Endothelial cell of umbilical vein (primary cell): ENCODE data around the gene KRT81. TPM values are rescaled to one million over a fixed set of nuclear protein-coding genes. Genes with fewer than 3 reads are reported as not detected.

ENCODE experiments used
- BruUV-seq: library from RNA; stranded (reverse); fragments of 400-500 nt; replicated peaks from 2 replicates; lab custom pipeline; 2021; lab: Mats Ljungman, UMichigan
- CTCF ChIA-PET: fragments of 300-600, 350-600 bp; sonication (Branson Sonifier 250); formaldehyde crosslinking; loops from one replicate; lab custom pipeline; 2021; ENCODE audit warnings: antibody characterized with exemption, inconsistent platforms; lab: Charles Lee
- POLR2A ChIA-PET: fragments of 300-600, 350-600 bp; sonication (Branson Sonifier 250); formaldehyde crosslinking; loops from one replicate; lab custom pipeline; 2021; ENCODE audit warnings: antibody characterized with exemption, inconsistent platforms; lab: Charles Lee
- DNase-seq: peaks from one replicate; pipeline ENCODE4 v3.0.0-alpha.2; 2011; ENCODE audit warnings: low read depth, low spot score
- FAIRE-seq: peaks from 2 replicates; lab custom pipeline; 2011; peaks lifted over from hg19 to GRCh38; lab: Jason Lieb, UNC
- H2AFZ ChIP-seq: 2 replicates; pipeline ENCODE4 v1.6.0; 2012; ENCODE audit warnings: low read depth, low read length, control low read depth, inconsistent platforms
- H3K27ac ChIP-seq: 2 replicates; pipeline ENCODE4 v1.5.1; 2011; ENCODE audit warnings: low read depth, mild to moderate bottlenecking, control low read depth, low read length, moderate library complexity; ENCODE audit not compliant: insufficient read depth
- H3K27me3 ChIP-seq, 2 experiments: 2 replicates each; pipeline versions ENCODE4 v1.6.0 to v1.6.1; 2011; ENCODE audit warnings: low read length in 2 of 2, mixed read lengths in 1 of 2; ENCODE audit not compliant: control insufficient read depth in 2 of 2, insufficient read depth in 2 of 2
- H3K36me3 ChIP-seq, 2 experiments: 2 replicates in 1 of 2; 3 replicates in 1 of 2; pipeline ENCODE4 v1.5.1; 2011; ENCODE audit warnings: low read length in 2 of 2, mild to moderate bottlenecking in 1 of 2, moderate library complexity in 1 of 2; ENCODE audit not compliant: control insufficient read depth in 2 of 2, insufficient read depth in 2 of 2; ENCODE audit errors: extremely low read depth in 1 of 2
- H3K4me1 ChIP-seq: 3 replicates; pipeline ENCODE4 v1.5.1; 2011; ENCODE audit warnings: mild to moderate bottlenecking, low read length; ENCODE audit not compliant: control insufficient read depth, insufficient read depth; ENCODE audit errors: extremely low read depth
- H3K4me2 ChIP-seq: 2 replicates; pipeline ENCODE4 v1.6.1; 2011; ENCODE audit warnings: low read length, control low read depth, mixed read lengths; ENCODE audit not compliant: insufficient read depth
- H3K4me3 ChIP-seq, 3 experiments: fragments of 200-600 bp in 1 of 3; sonication (generic), shearing (Covaris generic) in 1 of 3; replicated peaks in 1 of 3; 2 replicates each; pipeline ENCODE4 v1.5.1; 2011 to 2016; ENCODE audit warnings: control low read depth in 3 of 3, low read length in 3 of 3, mild to moderate bottlenecking in 2 of 3, inconsistent platforms in 1 of 3, low read depth in 1 of 3, moderate library complexity in 1 of 3; ENCODE audit not compliant: insufficient read depth in 1 of 3
- H3K79me2 ChIP-seq: 2 replicates; pipeline ENCODE4 v1.6.0; 2012; ENCODE audit warnings: low read length, inconsistent platforms; ENCODE audit not compliant: control insufficient read depth, insufficient read depth
- H3K9ac ChIP-seq: replicated peaks from 2 replicates; pipeline ENCODE3; 2011; ENCODE audit warnings: low read length, control low read depth; ENCODE audit not compliant: insufficient read depth; ENCODE audit errors: extremely low read depth
- H3K9me1 ChIP-seq: replicated peaks from 3 replicates; pipeline ENCODE4 v1.6.0; 2011; ENCODE audit warnings: mild to moderate bottlenecking, low read length; ENCODE audit not compliant: control insufficient read depth, insufficient read depth; ENCODE audit errors: extremely low read depth
- H3K9me3 ChIP-seq: replicated peaks from 2 replicates; pipeline ENCODE4 v1.5.1; 2012; ENCODE audit warnings: low read length, inconsistent platforms; ENCODE audit not compliant: control insufficient read depth, insufficient read depth
- H4K20me1 ChIP-seq: replicated peaks from 2 replicates; pipeline ENCODE3; 2011; ENCODE audit warnings: mild to moderate bottlenecking, low read length; ENCODE audit not compliant: control insufficient read depth, insufficient read depth; ENCODE audit errors: extremely low read depth
- CTCF ChIP-seq, 2 donors: IDR thresholded peaks; 1 replicate in 1 of 2; 2 replicates in 1 of 2; pipeline ENCODE4 v1.5.1; 2011; ENCODE audit warnings: low read length in 2 of 2, mild to moderate bottlenecking in 2 of 2, moderate library complexity in 2 of 2, control low read depth in 1 of 2, inconsistent platforms in 1 of 2, low read depth in 1 of 2; ENCODE audit not compliant: insufficient read depth in 1 of 2; ENCODE audit errors: extremely low read depth in 1 of 2
- EZH2 ChIP-seq: IDR thresholded peaks from 2 replicates; pipeline ENCODE4 v1.6.1; 2012; ENCODE audit warnings: borderline replicate concordance, low read depth, mild to moderate bottlenecking, moderate library complexity, low read length, inconsistent platforms; ENCODE audit not compliant: severe bottlenecking
- FOS ChIP-seq: IDR thresholded peaks from 2 replicates; pipeline ENCODE4 v1.6.1; 2011; ENCODE audit warnings: mild to moderate bottlenecking, low read length, moderate library complexity, borderline replicate concordance; ENCODE audit not compliant: insufficient read depth
- GATA2 ChIP-seq: IDR thresholded peaks from 2 replicates; pipeline ENCODE4 v1.7.0; 2011; ENCODE audit warnings: low read depth, mild to moderate bottlenecking, moderate library complexity, mixed read lengths, low read length; ENCODE audit not compliant: insufficient read length, insufficient read depth
- JUN ChIP-seq: IDR thresholded peaks from 2 replicates; pipeline ENCODE4 v1.6.1; 2011; ENCODE audit warnings: borderline replicate concordance, low read depth; ENCODE audit not compliant: insufficient read length, insufficient read depth
- MAX ChIP-seq: IDR thresholded peaks from 2 replicates; pipeline ENCODE4 v1.6.1; 2011; ENCODE audit not compliant: insufficient read depth, insufficient read length
- MYC ChIP-seq: IDR thresholded peaks from one replicate; pipeline ENCODE4 v1.6.1; 2011; ENCODE audit warnings: mild to moderate bottlenecking, low read depth, low read length
- POLR2A ChIP-seq: IDR thresholded peaks from 2 replicates; pipeline ENCODE4 v1.6.1; 2012; ENCODE audit warnings: low read depth, mild to moderate bottlenecking, control low read depth, low read length
- POLR2AphosphoS5 ChIP-seq: IDR thresholded peaks from 2 replicates; pipeline ENCODE4 v1.6.1; 2012; ENCODE audit warnings: low read depth, mild to moderate bottlenecking, control low read depth, low read length, moderate library complexity; ENCODE audit not compliant: insufficient read depth
- dilution Hi-C: fragments of 300-500 bp; cut with MboI; formaldehyde crosslinking; loops from one replicate; pipeline ENCODE4 v1.15.0; 2019; ENCODE audit warnings: low sequenced_read_pairs; ENCODE audit not compliant: extremely low pct_ligation_motif_present
- intact Hi-C: fragments of 100-400 bp; cut with micrococcal nuclease; formaldehyde crosslinking; loops from one replicate; pipeline ENCODE4 v1.10.0; 2022
- polyA plus RNA-seq, 4 experiments: library from polyadenylated mRNA; depleted of rRNA in 3 of 4; stranded (reverse) in 3 of 4; unstranded in 1 of 4; fragments of >200 nt; gene quantifications; 2 replicates each; pipeline versions ENCODE4 v1.2.1 to v1.2.3, GENCODE V29; 2011 to 2012; ENCODE audit warnings: missing spikeins in 1 of 4
- total RNA-seq: library from RNA; stranded (reverse); gene quantifications from 2 replicates; pipeline ENCODE4 v1.2.3, GENCODE V29; 2021

KRT81 gene
- total and polyA plus RNA-seq, 2 donors (not counting 3 experiments of a cell fraction or from before 2014, with no cell fraction given), result not detected

- dilution Hi-C loops, result no loop called here
- Histone ChIP-seq H3K9me1 (no peaks in the 10 kb centered on the region), H3K9ac (no peak overlapping the region), H3K4me1 (no peaks in the 10 kb centered on the region), H3K4me2 (no peak overlapping the region), H3K4me3 (no peak overlapping the region), H2AFZ (no peak overlapping the region), H4K20me1 (no peaks in the 10 kb centered on the region), H3K79me2 (no peaks in the 10 kb centered on the region), H3K9me3 (no peaks in the 10 kb centered on the region), H3K27me3 (peaks cover 12 to 24% of the 10 kb centered on the region in 2 experiments), H3K36me3 (no peaks in the 10 kb centered on the region), H3K27ac (no peak overlapping the region)
- FAIRE-seq, result no peak
- CTCF ChIA-PET, result interaction anchor here (1.0 to 4.0 kb wide), 2 partner anchors 10 to 13 kb away, joined by 5 to 28 read pairs; no protein-coding TSS in a partner anchor
- POLR2A ChIA-PET, result no interaction called here
- no peak for DNase-seq
- intact Hi-C loops, result no loop called here
- no TSS peak for BruUV-seq
- TF ChIP-seq POLR2AphosphoS5, result no peak
- TF ChIP-seq POLR2A, result no peak
- TF ChIP-seq GATA2, result no peak
- TF ChIP-seq FOS, result no peak
- TF ChIP-seq EZH2, result no peak
- no peak for TF ChIP-seq MAX
- no peak for TF ChIP-seq MYC
- TF ChIP-seq JUN, result no peak
- TF ChIP-seq CTCF (IDR thresholded peaks at IDR 0.05; ENCODE audit: extremely low read depth in 1 of 2, insufficient read depth in 1 of 2, low read depth in 1 of 2, low read length in 2 of 2), result no peak
Measured at GRCh38 chr12:52267699-52268098, 23.6 kb downstream of the KRT81 start.
